HepG2 (cell line): ENCODE measurements around the gene THOP1. TPM values are rescaled to one million over a fixed set of nuclear protein-coding genes. Genes with fewer than 3 reads are reported as not detected.

Experiments
- IRF2 ChIP-seq: IDR thresholded peaks from 2 replicates; pipeline ENCODE4 v1.6.1; 2018; ENCODE audit warnings: missing genetic modification reagents, missing compliant biosample characterization
- MATR3 ChIP-seq: sonication (generic); formaldehyde crosslinking; IDR thresholded peaks from 2 replicates; pipeline ENCODE4 v1.4.0; 2020; ENCODE audit warnings: missing genetic modification reagents
- NBN ChIP-seq: fragments of 450-650 bp; conservative IDR thresholded peaks from 2 replicates; pipeline ENCODE4 v1.6.1; 2017
- PBX2 ChIP-seq: IDR thresholded peaks from 2 replicates; pipeline ENCODE4 v1.6.1; 2016; ENCODE audit warnings: control low read depth
- PRDM10 ChIP-seq: sonication (generic); formaldehyde crosslinking; IDR thresholded peaks from 2 replicates; pipeline ENCODE4 v1.4.0; 2020; ENCODE audit warnings: low read depth, missing genetic modification reagents
- TAF15 ChIP-seq: fragments of 200-400 bp; formaldehyde crosslinking; IDR thresholded peaks from one replicate; pipeline ENCODE4 v1.6.1; 2018; ENCODE audit warnings: mild to moderate bottlenecking, low read depth, low read length; ENCODE audit not compliant: poor library complexity, severe bottlenecking
- ZBED4 ChIP-seq: sonication (generic); formaldehyde crosslinking; IDR thresholded peaks from 2 replicates; pipeline ENCODE4 v1.4.0; 2020; ENCODE audit warnings: missing genetic modification reagents, borderline replicate concordance
- ZC3H13 ChIP-seq: sonication (generic); formaldehyde crosslinking; IDR thresholded peaks from 2 replicates; pipeline ENCODE4 v1.8.1; 2023; ENCODE audit warnings: mild to moderate bottlenecking, missing genetic modification reagents, moderate library complexity
- ZHX2 ChIP-seq, 2 experiments: sonication (generic) in 1 of 2; formaldehyde crosslinking in 1 of 2; IDR thresholded peaks; 2 replicates each; pipeline versions ENCODE4 v1.6.1 to v1.9.0; 2014 to 2022; ENCODE audit warnings: antibody characterized with exemption in 1 of 2, borderline replicate concordance in 1 of 2, inconsistent platforms in 1 of 2, low read depth in 1 of 2, missing genetic modification reagents in 1 of 2
- ZNF30 ChIP-seq: sonication (generic); formaldehyde crosslinking; IDR thresholded peaks from 2 replicates; pipeline ENCODE4 v1.5.0; 2020; ENCODE audit warnings: mild to moderate bottlenecking, missing genetic modification reagents
- ZNF431 ChIP-seq: sonication (generic); formaldehyde crosslinking; IDR thresholded peaks from 2 replicates; pipeline ENCODE4 v1.9.0; 2022; ENCODE audit warnings: missing genetic modification reagents, low read depth, mild to moderate bottlenecking, borderline replicate concordance
- polyA plus RNA-seq, 8 experiments: library from polyadenylated mRNA; depleted of rRNA in 3 of 8; stranded (reverse) in 7 of 8; unstranded in 1 of 8; fragments of >200 nt; fragmentation: Illumina TruSeq in 4 of 8; extraction: Trizol in 4 of 8; gene quantifications; 2 replicates each; pipeline versions ENCODE4 v1.2.1 to v1.2.3, GENCODE V29; 2011 to 2016; ENCODE audit warnings: low read depth in 4 of 8, missing spikeins in 1 of 8, mixed read lengths in 1 of 8; ENCODE audit not compliant: insufficient read depth in 1 of 8
- total RNA-seq, 5 experiments: library from RNA; depleted of rRNA; stranded (reverse); fragments of >200 nt; fragmentation: Illumina TruSeq; extraction: Trizol; gene quantifications; 2 replicates each; pipeline ENCODE4 v1.2.3, GENCODE V29; 2016; ENCODE audit warnings: low read depth in 1 of 5

The THOP1 gene
- total and polyA plus RNA-seq, 2 of the 13 experiments (the other 11 are each of a cell fraction or from before 2014, with no cell fraction given), result 74.4 to 116 TPM

- TF ChIP-seq MATR3 (CRISPR knock-in tag) (no peak), PRDM10 (CRISPR knock-in tag) (peak; percentile 51; the same call in 1 of the 2 replicates), ZBED4 (CRISPR knock-in tag) (no peak; the same call in 1 of the 2 replicates), ZNF431 (CRISPR knock-in tag) (0 out of 2 replicates have a peak, but pooled peaks have one; percentile 50), TAF15 (no peak), ZNF30 (CRISPR knock-in tag) (0 out of 2 replicates have a peak, but pooled peaks have one; percentile 69), PBX2 (CRISPR knock-in tag) (peak; percentile 92), NBN (no peak), ZC3H13 (CRISPR knock-in tag) (peak; percentile 80), IRF2 (peak; percentile 16; the same call in 1 of the 2 replicates), ZHX2 (IDR thresholded peaks at IDR 0.05; ENCODE audit: low read depth) (0 out of 2 replicates have a peak, but pooled peaks have one; percentile 18), ZHX2 (CRISPR knock-in tag; IDR thresholded peaks at IDR 0.05; ENCODE audit: borderline replicate concordance) (peak; percentile 78; the same call in 1 of the 2 replicates)
Measured at GRCh38 chr19:2840794-2841791, 55.8 kb downstream of the THOP1 start, which contains the start of gene ZNF555 (continued).
